Loucy (cell line): ENCODE results near the gene RGS3.

Experiments used
- H2AFZ ChIP-seq: fragments of 200-600 bp; sonication (generic); 2 replicates; pipeline ENCODE4 v1.6.0; 2016; ENCODE audit warnings: antibody characterized with exemption, mild to moderate bottlenecking, low read length, moderate library complexity
- H3F3A ChIP-seq: fragments of 200-600 bp; 2 replicates; pipeline ENCODE4 v1.6.0; 2016; ENCODE audit warnings: antibody characterized with exemption, low read depth, mild to moderate bottlenecking
- H3K27me3 ChIP-seq: fragments of 200-600 bp; sonication (generic); 2 replicates; pipeline ENCODE4 v1.6.1; 2014; ENCODE audit warnings: low read length, mild to moderate bottlenecking; ENCODE audit not compliant: insufficient read depth, poor library complexity, severe bottlenecking
- H3K36me3 ChIP-seq: fragments of 200-600 bp; sonication (generic); 2 replicates; pipeline ENCODE4 v1.6.1; 2016; ENCODE audit warnings: low read length; ENCODE audit not compliant: insufficient read depth
- H3K4me1 ChIP-seq: fragments of 200-600 bp; sonication (generic); 2 replicates; pipeline ENCODE4 v1.5.1; 2014; ENCODE audit warnings: low read length, mild to moderate bottlenecking; ENCODE audit not compliant: insufficient read depth, poor library complexity, severe bottlenecking
- H3K4me2 ChIP-seq: fragments of 200-600 bp; sonication (generic); 2 replicates; pipeline ENCODE4 v1.6.0; 2014; ENCODE audit warnings: antibody characterized with exemption, low read length, low read depth, mild to moderate bottlenecking; ENCODE audit not compliant: poor library complexity, severe bottlenecking
- H3K4me3 ChIP-seq: fragments of 200-600 bp; sonication (generic); 2 replicates; pipeline ENCODE4 v1.5.1; 2014; ENCODE audit warnings: low read length, mild to moderate bottlenecking, mixed read lengths; ENCODE audit not compliant: poor library complexity, severe bottlenecking
- H3K79me2 ChIP-seq: fragments of 200-600 bp; sonication (generic); 2 replicates; pipeline ENCODE4 v1.6.1; 2014; ENCODE audit warnings: low read length; ENCODE audit not compliant: insufficient read depth
- H3K9ac ChIP-seq: fragments of 200-600 bp; sonication (generic); 2 replicates; pipeline ENCODE4 v1.6.0; 2014; ENCODE audit warnings: mild to moderate bottlenecking, low read depth, low read length, moderate library complexity; ENCODE audit not compliant: poor library complexity, severe bottlenecking
- H3K9me2 ChIP-seq: fragments of 200-600 bp; sonication (generic); replicated peaks from 2 replicates; pipeline ENCODE4 v1.6.1; 2016; ENCODE audit warnings: low read depth, low read length, mixed read lengths
- H3K9me3 ChIP-seq: fragments of 200-600 bp; sonication (generic); 2 replicates; pipeline ENCODE4 v1.6.1; 2014; ENCODE audit warnings: mild to moderate bottlenecking, antibody characterized with exemption, low read length, low read depth; ENCODE audit not compliant: insufficient read depth
- H4K20me1 ChIP-seq: fragments of 200-600 bp; sonication (generic); 2 replicates; pipeline ENCODE4 v1.6.0; 2014; ENCODE audit warnings: antibody characterized with exemption, low read length, mild to moderate bottlenecking; ENCODE audit not compliant: insufficient read depth, poor library complexity, severe bottlenecking
- EZH2phosphoT487 ChIP-seq: fragments of 200-600 bp; IDR thresholded peaks from 2 replicates; pipeline ENCODE4 v1.6.1; 2018; ENCODE audit warnings: antibody characterized with exemption, mild to moderate bottlenecking, moderate library complexity, borderline replicate concordance
- TF ChIP-seq, protein P1 (sequence below): fragments of 200-600 bp; sonication (generic); conservative IDR thresholded peaks from 2 replicates; pipeline ENCODE4 v1.5.1; 2014; ENCODE audit warnings: mild to moderate bottlenecking, antibody characterized with exemption, low read length

The RGS3 gene

DNA sequence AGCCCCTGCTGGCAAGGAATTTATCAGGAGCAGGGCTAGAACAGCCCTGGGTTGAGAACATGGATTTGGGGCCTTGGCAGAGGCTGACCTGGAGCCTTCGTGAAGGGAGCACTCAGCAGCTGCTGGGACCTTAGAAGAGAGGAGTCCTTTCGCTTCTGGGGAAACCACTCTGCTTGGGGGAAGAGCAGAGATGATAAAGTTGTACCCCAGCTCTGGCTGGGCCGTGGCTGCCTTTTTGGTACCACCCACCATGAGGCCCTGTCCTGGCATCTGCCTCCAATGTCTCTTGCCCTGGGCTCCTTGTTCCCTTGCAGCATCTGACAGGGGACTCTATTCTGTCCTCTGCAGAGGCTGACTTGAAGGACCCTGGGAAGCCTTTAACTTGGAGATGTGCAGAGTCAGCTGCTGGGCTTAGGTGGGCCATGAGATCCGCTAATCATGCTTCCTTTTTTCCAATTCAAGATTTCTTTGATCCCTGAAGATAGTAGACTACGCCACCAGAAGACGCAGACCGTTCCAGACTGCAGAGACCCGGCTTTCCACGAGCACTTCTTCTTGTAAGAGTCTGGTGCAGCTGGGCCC is 20.2 kb downstream of the RGS3 start:
- no peak overlapping the region for H2AFZ ChIP-seq
- no peaks in the 10 kb centered on the region for H3K9me3 ChIP-seq
- no peaks in the 10 kb centered on the region for H3K27me3 ChIP-seq
- no peak overlapping the region for H3K4me3 ChIP-seq
- H3K36me3 ChIP-seq: no peaks in the 10 kb centered on the region
- H3K79me2 ChIP-seq: no peaks in the 10 kb centered on the region
- no peaks in the 10 kb centered on the region for H3F3A ChIP-seq
- TF ChIP-seq, protein P1, sequence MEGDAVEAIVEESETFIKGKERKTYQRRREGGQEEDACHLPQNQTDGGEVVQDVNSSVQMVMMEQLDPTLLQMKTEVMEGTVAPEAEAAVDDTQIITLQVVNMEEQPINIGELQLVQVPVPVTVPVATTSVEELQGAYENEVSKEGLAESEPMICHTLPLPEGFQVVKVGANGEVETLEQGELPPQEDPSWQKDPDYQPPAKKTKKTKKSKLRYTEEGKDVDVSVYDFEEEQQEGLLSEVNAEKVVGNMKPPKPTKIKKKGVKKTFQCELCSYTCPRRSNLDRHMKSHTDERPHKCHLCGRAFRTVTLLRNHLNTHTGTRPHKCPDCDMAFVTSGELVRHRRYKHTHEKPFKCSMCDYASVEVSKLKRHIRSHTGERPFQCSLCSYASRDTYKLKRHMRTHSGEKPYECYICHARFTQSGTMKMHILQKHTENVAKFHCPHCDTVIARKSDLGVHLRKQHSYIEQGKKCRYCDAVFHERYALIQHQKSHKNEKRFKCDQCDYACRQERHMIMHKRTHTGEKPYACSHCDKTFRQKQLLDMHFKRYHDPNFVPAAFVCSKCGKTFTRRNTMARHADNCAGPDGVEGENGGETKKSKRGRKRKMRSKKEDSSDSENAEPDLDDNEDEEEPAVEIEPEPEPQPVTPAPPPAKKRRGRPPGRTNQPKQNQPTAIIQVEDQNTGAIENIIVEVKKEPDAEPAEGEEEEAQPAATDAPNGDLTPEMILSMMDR: no peak
- TF ChIP-seq EZH2phosphoT487: no peak
- no peaks in the 10 kb centered on the region for H3K9me2 ChIP-seq
- H3K4me2 ChIP-seq: no peak overlapping the region
- no peak overlapping the region for H3K9ac ChIP-seq
- H4K20me1 ChIP-seq: no peaks in the 10 kb centered on the region
- peaks cover 11% of the 10 kb centered on the region for H3K4me1 ChIP-seq

DNA sequence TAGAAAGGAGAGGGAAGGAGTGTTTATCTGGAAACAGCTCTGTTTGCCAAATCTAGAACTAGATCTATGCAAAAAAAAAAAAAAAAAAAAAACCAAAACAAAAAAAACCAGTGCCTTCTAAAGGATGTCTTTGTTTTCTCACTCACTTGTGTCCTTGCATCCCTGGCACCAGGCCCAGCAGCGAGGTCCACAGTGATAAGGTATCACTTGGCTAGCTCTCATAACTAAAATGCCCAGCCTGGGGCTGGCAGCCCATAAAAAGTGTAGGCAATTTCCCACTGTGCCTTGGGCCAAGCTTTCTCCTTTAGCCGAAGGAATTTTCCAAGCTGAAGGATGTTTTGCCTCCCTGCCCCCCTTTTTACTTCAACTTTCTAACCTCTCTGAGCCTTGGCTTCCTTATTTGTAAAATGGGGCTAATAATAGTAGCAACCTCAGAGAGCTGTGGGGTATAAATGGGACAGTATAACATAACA is 20.8 kb downstream of the RGS3 start:
- Histone ChIP-seq H3K9me3 (no peaks in the 10 kb centered on the region), H2AFZ (no peak overlapping the region), H3K27me3 (no peaks in the 10 kb centered on the region), H3K9ac (no peak overlapping the region), H3K4me1 (peaks cover 6% of the 10 kb centered on the region), H3K4me2 (no peak overlapping the region), H3K79me2 (no peaks in the 10 kb centered on the region), H3K36me3 (no peaks in the 10 kb centered on the region), H3K4me3 (no peak overlapping the region), H4K20me1 (no peaks in the 10 kb centered on the region), H3F3A (no peaks in the 10 kb centered on the region), H3K9me2 (no peaks in the 10 kb centered on the region)
- TF ChIP-seq, protein P1: no peak
- TF ChIP-seq EZH2phosphoT487: no peak

DNA sequence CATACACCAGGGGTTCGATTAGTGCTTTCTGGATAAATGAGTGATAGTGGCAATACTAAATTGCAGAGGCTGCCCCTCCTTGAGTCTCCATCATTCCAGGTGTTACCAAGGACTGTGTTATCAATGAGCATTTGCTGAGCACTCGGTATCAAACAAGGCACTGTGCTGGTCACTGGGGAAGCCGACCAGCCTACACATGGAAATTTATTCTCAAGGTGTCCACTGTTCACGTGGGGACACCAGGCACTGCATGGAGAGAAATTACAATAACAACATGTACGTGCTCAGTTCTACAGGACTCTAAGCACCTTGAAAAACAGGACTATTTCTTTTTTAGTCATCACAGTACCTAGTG is 22.2 kb downstream of the RGS3 start:
- Histone ChIP-seq H3K4me2 (no peak overlapping the region), H3K36me3 (no peaks in the 10 kb centered on the region), H3K4me1 (no peaks in the 10 kb centered on the region), H3K9ac (no peak overlapping the region), H2AFZ (no peak overlapping the region), H3F3A (no peaks in the 10 kb centered on the region), H3K9me3 (no peaks in the 10 kb centered on the region), H3K4me3 (no peak overlapping the region), H3K9me2 (no peaks in the 10 kb centered on the region), H4K20me1 (no peaks in the 10 kb centered on the region), H3K27me3 (no peaks in the 10 kb centered on the region), H3K79me2 (no peaks in the 10 kb centered on the region)
- no peak for TF ChIP-seq EZH2phosphoT487
- TF ChIP-seq, protein P1: no peak
